Epithelial cell of prostate (primary cell): ENCODE measurements around the gene EEF2.
"Not testable (repeated sequence)": the region's sequence is repeated elsewhere in the genome, so short reads cannot be mapped to it uniquely, and the experiment has no call there.

Experiments used
- DNase-seq: peaks from one replicate; pipeline ENCODE4 v3.0.0-alpha.2; 2011; ENCODE audit warnings: low read depth, low spot score
- H3K27ac ChIP-seq: fragments of 450-650 bp; 2 replicates; pipeline ENCODE4 v1.5.1; 2017; ENCODE audit warnings: mild to moderate bottlenecking

The EEF2 gene

GRCh38 chr19:3950871-3951861, 34.1 kb downstream of the EEF2 start:
- DNase-seq, result no peak
- H3K27ac ChIP-seq, result no peak overlapping the region

- H3K27ac ChIP-seq, result no peak overlapping the region
- DNase-seq, result no peak
Measured at GRCh38 chr19:3949997-3950859, 35.0 kb downstream of the EEF2 start.

GRCh38 chr19:3949294-3949693, 36.0 kb downstream of the EEF2 start:
- DNase-seq, result no peak

DNA sequence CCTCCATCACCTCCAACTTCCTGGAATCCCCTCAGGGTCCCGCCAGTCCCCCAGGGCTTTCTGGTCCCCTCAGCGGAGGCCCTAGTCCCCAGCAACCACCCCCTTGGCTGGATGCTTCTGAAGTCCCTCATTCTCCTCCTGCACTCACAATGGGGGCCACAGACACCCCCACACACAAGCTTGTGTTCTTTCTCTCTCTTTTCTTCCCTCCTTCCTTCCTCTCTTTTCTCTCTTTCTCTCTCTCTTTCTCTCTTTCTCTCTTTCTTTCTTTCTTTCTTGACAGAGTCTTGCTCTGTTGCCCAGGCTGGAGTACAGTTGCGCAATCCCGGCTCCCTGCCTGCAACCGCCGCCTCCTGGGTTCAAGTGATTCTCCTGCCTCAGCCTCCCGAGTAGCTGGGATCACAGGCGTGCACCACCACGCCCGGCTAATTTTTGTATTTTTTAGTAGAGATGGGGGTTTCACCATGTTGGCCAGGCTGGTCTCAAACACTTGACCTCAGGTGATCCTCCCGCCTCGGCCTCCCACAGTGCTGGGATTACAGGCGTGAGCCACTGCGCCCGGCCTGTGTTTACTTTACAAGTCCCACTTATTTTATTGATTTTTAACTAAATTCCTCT, 37.8 kb downstream of the EEF2 start:
- DNase-seq, H3K27ac ChIP-seq: not testable (repeated sequence)

More at GRCh38 chr19:3949294-3949693, 36.0 kb downstream of the EEF2 start:
- H3K27ac ChIP-seq, result no peak overlapping the region

DNA sequence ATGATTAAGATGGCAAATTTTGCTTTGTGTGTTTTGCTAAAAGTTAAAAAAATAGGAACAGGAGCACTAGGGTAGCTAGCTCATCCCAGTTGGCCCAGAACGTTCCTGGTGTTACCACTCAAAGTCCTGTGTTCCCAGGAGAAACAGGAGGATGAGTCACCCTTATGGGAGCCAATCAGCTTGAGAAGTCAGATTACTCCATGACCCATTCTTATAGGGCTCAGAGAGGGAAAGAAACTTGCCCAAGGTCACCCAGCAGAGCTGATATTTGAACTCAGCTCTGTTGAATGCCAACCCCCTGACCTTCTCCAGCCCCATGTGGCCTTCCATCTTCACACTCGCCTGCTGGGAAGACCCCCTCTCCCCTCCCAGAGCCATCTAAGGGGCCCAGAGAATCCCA, 39.4 kb downstream of the EEF2 start:
- no peak for DNase-seq
- no peak overlapping the region for H3K27ac ChIP-seq

- DNase-seq, result no peak
- H3K27ac ChIP-seq, result no peak overlapping the region
Measured at GRCh38 chr19:3944018-3944721, 41.1 kb downstream of the EEF2 start.

GRCh38 chr19:3942790-3943409, 42.4 kb downstream of the EEF2 start:
- H3K27ac ChIP-seq, result no peak overlapping the region
- no peak for DNase-seq

DNA sequence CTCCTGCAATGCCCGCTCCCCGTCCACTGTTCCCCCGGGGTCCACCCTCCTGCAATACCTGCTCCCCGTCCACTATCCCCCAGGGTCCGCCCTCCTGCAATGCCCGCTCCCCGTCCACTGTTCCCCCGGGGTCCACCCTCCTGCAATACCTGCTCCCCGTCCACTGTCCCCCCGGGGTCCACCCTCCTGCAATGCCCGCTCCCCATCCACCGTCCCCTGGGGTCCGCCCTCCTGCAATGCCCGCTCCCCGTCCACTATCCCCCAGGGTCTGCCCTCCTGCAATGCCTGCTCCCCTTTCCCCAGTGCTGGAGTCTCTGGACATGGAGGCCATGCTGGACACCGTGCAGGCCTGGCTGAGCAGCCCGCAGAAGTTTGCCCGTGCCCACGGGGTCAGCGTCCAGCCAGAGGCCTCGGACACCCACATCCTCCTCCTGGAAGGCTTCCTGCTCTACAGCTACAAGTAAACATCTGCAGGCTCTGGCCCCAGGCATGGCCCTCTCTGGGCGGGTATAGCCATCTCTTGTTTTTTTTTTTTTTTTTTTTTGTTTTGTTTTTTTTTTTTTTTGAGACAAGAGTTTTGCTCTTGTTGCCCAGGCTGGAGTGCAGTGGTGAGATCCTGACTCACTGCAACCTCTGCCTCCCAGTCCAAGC, 46.8 kb downstream of the EEF2 start:
- not testable (repeated sequence) for DNase-seq

DNA sequence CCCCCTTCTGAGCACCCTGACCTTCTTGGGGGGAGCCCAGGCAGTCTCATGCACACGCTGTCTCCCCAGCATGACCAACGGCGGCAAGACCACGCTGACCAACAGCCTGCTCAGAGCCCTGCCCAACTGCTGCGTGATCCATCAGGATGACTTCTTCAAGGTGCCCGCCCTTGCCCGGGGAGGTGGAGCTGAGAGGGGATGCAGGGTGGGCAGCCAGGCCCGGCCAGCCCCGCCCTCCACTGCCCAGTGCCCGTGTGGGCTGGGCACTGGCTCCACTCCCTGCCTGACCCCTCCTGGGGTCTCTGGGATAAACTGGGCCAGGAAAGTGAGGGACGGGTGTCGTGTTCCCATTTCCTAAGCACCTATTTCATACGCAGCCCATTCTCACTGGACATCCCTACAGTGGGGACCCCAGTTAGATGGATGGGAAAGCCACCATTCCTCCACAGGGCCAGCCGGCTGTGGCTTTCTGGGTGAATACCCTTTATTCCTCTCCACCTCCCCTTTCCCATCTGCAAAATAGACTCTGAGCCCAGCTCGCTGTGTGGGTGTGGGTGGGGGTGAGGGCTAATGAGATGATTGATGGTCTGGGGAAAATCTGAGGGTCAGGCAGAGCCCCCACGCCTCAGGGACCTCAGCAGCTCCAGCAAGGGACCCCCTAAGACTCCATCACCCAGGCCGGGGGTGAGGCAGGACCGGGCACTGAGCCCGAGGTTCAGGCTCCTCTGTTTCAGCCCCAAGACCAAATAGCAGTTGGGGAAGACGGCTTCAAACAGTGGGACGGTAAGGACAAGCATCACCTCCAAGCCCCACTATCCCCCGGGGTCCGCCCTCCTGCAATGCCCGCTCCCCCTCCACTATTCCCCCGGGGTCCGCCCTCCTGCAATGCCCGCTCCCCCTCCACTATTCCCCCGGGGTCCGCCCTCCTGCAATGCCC, 48.5 kb downstream of the EEF2 start:
- no peak for DNase-seq
- H3K27ac ChIP-seq, result no peak overlapping the region

More for the DNA sequence above, 46.8 kb downstream of the EEF2 start:
- not testable (repeated sequence) for H3K27ac ChIP-seq

DNA sequence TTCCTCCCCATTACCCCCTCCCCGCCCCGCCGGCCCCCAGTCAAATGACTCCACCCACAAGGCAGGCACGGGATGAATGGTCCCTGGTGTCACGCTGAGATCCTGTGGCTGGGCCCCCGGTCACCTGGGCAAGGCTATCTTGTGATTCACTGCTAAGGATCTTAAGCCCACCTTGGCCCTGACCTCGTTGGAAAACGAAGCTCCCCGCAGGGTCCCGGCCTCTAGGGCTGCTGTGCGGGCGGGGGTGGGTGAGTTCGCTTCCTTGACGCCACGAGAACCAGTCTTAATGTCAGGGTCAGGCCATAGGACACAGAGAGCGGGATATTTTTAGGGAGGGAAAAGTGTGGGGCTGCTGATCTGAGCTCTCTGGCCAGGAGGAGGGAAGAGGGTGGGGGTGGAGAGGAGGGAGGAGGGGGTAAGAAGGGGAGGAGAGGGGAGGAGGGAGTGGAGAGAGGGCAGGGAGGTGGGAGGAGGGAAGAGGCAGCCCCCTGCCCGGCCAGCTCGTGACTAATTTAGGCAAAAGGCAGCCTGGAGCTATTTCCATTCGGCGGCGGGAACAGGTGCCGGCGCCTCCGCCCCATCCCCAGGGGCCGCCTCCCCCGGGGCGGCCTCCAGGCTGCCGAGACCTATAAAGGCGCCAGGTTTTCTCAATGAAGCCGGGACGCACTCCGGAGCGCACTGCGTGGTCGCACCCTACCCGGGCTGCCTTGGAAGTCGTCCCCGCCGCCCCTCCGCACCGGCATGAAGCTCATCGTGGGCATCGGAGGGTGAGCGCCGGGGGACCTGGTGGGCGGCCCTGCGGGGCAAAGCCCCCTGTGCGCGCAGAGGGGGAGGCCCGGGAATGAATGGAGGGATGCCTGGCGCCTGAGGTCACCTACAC, 52.1 kb downstream of the EEF2 start, which contains the start of gene NMRK2:
Gene NMRK2, plus strand, starts transcription at position 139 of the 880 bp plus-strand sequence. Its CDS starts 603 bp downstream, at position 742.
- no peak for DNase-seq

GRCh38 chr19:3931041-3931440, 54.2 kb downstream of the EEF2 start:
- H3K27ac ChIP-seq, result no peak overlapping the region
- DNase-seq, result no peak

More for the DNA sequence above, 52.1 kb downstream of the EEF2 start, which contains the start of gene NMRK2:
- H3K27ac ChIP-seq, result no peak within 1 kb of the TSS
